NCI-H345 (cell line): ENCODE results near the gene CALCOCO2.

ENCODE experiments used
- DNase-seq: peaks from one replicate; lab custom pipeline; 2025; lab: John Stamatoyannopoulos, UW

The CALCOCO2 gene

DNA sequence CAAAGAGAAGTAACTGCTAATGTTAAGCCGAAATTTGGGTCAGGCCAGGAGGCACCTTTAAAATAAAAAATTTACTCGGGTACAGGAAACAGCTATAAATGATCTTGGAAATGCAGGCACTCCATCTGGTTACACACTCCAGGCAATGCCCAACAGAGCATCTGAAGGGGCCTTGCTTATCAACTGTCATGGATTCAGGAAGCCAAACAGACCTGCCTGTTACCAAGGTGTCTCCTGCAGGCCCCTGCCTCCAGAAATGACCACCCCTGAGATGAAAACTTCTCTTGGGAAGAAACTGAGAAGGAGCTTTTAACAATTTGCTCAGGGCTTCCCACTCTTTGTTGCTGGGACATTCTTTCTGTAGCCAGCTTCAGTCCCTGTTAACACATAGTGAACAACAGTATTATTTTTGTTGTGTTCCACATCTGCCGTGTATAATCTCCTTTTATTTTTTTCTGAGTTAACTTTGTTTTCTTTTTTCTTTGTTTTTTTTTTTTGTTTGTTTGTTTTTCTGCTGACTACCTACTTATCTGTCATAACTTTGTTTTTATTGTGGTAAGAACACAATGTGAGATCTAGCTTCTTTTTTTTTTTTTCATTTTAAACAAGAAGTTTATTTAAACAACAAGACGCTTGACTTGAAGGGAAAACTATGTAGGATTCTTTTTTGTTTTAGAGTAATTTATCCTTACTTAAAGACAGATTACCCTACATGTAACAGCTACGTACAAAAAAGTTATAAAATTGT lies 43.0 kb downstream of the CALCOCO2 start:
- DNase-seq = no peak

GRCh38 chr17:48878920-48879898 lies 48.4 kb downstream of the CALCOCO2 start:
- peak; percentile 75 for DNase-seq

DNA sequence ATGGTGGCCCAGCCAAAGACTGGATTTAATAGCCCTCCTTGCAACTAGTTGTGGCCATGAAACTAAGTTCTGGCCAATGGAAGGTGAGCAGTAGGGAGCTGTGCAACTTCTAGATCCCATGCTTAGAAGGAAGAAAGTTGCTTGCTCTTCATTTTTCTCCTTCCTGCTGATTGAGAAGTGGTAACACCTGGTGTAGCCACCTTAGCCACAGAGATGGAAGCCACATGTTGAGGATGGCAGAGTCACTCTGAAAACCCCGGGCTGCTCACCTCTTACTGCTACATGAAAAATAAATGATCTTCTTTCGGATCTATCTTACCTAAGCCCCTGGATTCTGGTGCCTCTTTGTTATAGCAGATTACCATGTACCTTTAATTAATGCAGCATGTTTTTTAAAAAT lies 51.4 kb downstream of the CALCOCO2 start:
- no peak for DNase-seq

GRCh38 chr17:48883171-48883570 lies 52.3 kb downstream of the CALCOCO2 start:
- DNase-seq = no peak

- no peak for DNase-seq
These were observed 59.3 kb downstream of the CALCOCO2 start for GRCh38 chr17:48890086-48890485.

GRCh38 chr17:48892940-48893645 lies 62.3 kb downstream of the CALCOCO2 start:
- no peak for DNase-seq

- DNase-seq = no peak
These were observed 63.0 kb downstream of the CALCOCO2 start for GRCh38 chr17:48893646-48894508.

DNA sequence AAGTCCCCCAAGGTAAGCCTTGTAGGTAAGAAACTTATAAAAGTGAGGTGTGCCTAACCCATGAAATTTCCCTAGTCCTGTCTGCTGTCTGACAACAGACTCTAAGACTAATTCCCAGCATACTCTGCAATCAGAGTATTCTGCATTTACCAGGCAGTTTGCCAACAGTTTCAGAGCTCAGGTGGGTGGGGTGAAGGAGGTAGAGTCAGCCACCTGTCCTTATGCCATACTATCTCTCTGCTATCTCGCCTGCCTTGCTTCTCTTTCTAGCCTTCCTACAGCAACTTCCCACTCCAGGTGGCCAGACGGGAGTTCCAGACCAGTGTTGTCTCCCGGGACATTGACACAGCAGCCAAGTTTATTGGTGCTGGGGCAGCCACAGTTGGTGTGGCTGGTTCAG lies 64.1 kb downstream of the CALCOCO2 start:
- DNase-seq = no peak

GRCh38 chr17:48901241-48901640 lies 70.4 kb downstream of the CALCOCO2 start:
- DNase-seq = no peak

- no peak for DNase-seq
These were observed 72.6 kb downstream of the CALCOCO2 start for GRCh38 chr17:48903401-48903800.

DNA sequence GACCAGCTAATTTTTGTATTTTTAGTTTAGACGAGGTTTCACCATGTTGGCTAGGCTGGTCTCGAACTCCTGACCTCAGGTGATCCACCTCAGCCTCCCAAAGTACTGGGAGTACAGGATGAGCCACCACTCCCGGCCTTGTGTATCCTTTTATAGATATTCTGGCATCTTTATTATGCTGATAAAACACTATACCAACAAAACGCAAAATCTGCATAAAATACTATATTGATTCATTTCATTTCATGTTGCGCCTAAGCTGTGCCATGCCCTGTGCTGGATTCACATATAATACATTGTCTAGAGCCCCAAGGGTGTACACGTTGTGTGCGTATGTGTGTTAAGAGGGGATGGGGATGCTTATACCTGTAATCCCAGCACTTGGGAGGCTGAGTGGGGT lies 73.6 kb downstream of the CALCOCO2 start:
- DNase-seq = no peak

- no peak for DNase-seq
These were observed 75.2 kb downstream of the CALCOCO2 start for GRCh38 chr17:48905987-48906515.

DNA sequence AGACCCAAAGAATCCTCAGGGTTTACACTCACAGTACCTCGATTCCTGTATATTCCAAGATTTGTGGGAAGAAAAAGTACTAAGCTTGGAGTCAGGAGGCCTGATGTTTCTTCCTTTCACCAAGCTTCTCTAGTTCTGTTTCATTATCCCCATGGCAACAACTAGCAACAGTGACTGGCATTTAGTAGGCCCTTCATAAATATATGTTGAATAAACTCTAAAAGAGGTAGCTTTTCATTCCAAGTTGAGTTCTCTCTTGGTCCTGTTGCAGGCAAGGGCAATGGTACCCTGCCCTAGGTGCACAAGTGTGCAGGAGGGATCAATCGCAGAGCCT lies 76.8 kb downstream of the CALCOCO2 start:
- peak; percentile 39 for DNase-seq

- peak; percentile 95 for DNase-seq
These were observed 77.4 kb downstream of the CALCOCO2 start, which contains the start of gene UBE2Z for GRCh38 chr17:48908047-48908843. Gene UBE2Z, plus strand, starts transcription at chr17:48908407. Its CDS starts 97 bp downstream, at chr17:48908504.

GRCh38 chr17:48908853-48909394 lies 78.1 kb downstream of the CALCOCO2 start:
- DNase-seq = peak; percentile 87

DNA sequence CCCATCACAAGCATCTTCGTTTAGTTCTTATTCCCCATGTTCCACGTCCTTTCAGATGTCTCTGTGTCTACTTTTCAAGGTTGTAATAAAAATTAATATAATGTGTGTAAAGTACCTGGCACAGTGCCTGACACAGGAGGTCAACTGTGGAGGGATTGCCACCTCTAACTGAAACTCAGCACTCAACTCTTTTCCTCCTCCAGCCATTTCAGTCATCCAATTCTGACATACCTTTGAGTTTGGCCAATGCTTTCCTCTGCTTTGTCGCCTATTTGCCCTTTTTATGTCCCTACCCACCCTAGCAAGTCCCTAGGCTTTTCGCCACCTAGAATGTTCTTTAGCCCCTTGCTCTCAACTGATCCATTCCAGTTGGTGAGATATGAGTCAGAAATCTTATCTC lies 78.9 kb downstream of the CALCOCO2 start:
- no peak for DNase-seq

- no peak for DNase-seq
These were observed 79.5 kb downstream of the CALCOCO2 start for GRCh38 chr17:48910370-48910769.

- DNase-seq = no peak
These were observed 81.6 kb downstream of the CALCOCO2 start for GRCh38 chr17:48912476-48912875.
